Mucosa of rectum (tissue), 2 donors: ENCODE measurements around the gene GRB10.

Experiments used
- H3K27ac ChIP-seq, 2 donors: one replicate each; pipeline ENCODE4 v1.7.0; 2013; ENCODE audit warnings: inconsistent platforms in 2 of 2, low read depth in 2 of 2, low read length in 2 of 2
- H3K27me3 ChIP-seq, 2 donors: one replicate each; pipeline ENCODE4 v1.7.0; 2013; ENCODE audit warnings: low read length in 2 of 2; ENCODE audit not compliant: control insufficient read depth in 2 of 2, insufficient read depth in 2 of 2
- H3K36me3 ChIP-seq, 2 donors: one replicate each; pipeline ENCODE4 v1.7.0; 2013; ENCODE audit warnings: low read length in 2 of 2; ENCODE audit not compliant: control insufficient read depth in 2 of 2, insufficient read depth in 2 of 2
- H3K4me1 ChIP-seq, 2 donors: one replicate each; pipeline ENCODE4 v1.7.0; 2013; ENCODE audit warnings: low read length in 2 of 2, mild to moderate bottlenecking in 1 of 2; ENCODE audit not compliant: control insufficient read depth in 2 of 2, insufficient read depth in 2 of 2
- H3K4me3 ChIP-seq, 2 donors: one replicate each; pipeline ENCODE4 v1.7.0; 2013; ENCODE audit warnings: low read length in 2 of 2
- H3K9ac ChIP-seq, 2 donors: one replicate each; pipeline ENCODE4 v1.7.0; 2013; ENCODE audit warnings: low read length in 2 of 2, low read depth in 1 of 2, mild to moderate bottlenecking in 1 of 2
- H3K9me3 ChIP-seq, 2 donors: one replicate each; pipeline ENCODE4 v1.7.0; 2013; ENCODE audit warnings: low read length in 2 of 2; ENCODE audit not compliant: control insufficient read depth in 2 of 2
- donor health status: healthy.
- donor health status: Normal muscosa, but diverticular disease.

The GRB10 gene

GRCh38 chr7:50666124-50666496 is 116.6 kb downstream of the GRB10 start:
- H3K36me3 ChIP-seq = no peaks in the 10 kb centered on the region
- H3K27ac ChIP-seq = no peak overlapping the region
- H3K4me1 ChIP-seq = peaks cover 3% of the 10 kb centered on the region in 2 donors
- H3K9me3 ChIP-seq = no peaks in the 10 kb centered on the region
- H3K27me3 ChIP-seq = no peaks in the 10 kb centered on the region
- no peak overlapping the region for H3K4me3 ChIP-seq
- no peak overlapping the region for H3K9ac ChIP-seq

GRCh38 chr7:50665403-50666123 is 117.1 kb downstream of the GRB10 start:
- H3K4me1 ChIP-seq = peaks cover 3 to 7% of the 10 kb centered on the region in 2 donors
- H3K27me3 ChIP-seq = no peaks in the 10 kb centered on the region
- no peak overlapping the region for H3K9ac ChIP-seq
- H3K4me3 ChIP-seq = no peak overlapping the region
- no peak overlapping the region for H3K27ac ChIP-seq
- H3K9me3 ChIP-seq = no peaks in the 10 kb centered on the region
- H3K36me3 ChIP-seq = no peaks in the 10 kb centered on the region

GRCh38 chr7:50664937-50665336 is 117.8 kb downstream of the GRB10 start:
- H3K27me3 ChIP-seq = no peaks in the 10 kb centered on the region
- H3K36me3 ChIP-seq = no peaks in the 10 kb centered on the region
- H3K4me1 ChIP-seq = peaks cover 3 to 12% of the 10 kb centered on the region in 2 donors
- H3K9me3 ChIP-seq = no peaks in the 10 kb centered on the region
- H3K4me3 ChIP-seq = no peak overlapping the region
- no peak overlapping the region for H3K9ac ChIP-seq
- no peak overlapping the region for H3K27ac ChIP-seq

DNA sequence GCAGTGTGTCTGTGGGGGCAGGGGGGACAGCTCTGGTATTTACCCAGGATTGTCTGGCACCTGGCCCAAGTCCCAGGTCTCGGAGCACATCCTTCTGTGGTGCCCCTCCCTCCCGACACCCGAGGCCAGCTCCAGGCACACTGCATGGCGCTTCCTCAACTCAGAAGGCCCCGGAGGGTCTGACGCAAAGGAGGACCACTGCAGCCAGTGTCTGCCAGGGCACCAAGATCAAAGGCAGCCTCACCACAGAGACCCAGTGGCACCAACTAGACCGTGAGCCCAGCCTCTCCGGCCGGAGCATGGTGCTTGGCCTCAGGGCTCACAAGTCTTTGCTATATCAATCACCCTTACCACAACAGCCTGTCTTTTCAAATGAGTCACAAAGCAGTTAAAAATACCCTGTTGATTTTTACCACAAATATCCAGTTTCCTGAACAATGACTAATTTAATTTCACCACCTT is 118.2 kb downstream of the GRB10 start:
- Histone ChIP-seq H3K4me3 (no peak overlapping the region), H3K36me3 (no peaks in the 10 kb centered on the region), H3K27ac (no peak overlapping the region), H3K9me3 (no peaks in the 10 kb centered on the region), H3K9ac (no peak overlapping the region), H3K27me3 (no peaks in the 10 kb centered on the region), H3K4me1 (peaks cover 3 to 12% of the 10 kb centered on the region in 2 donors)

GRCh38 chr7:50663396-50664102 is 119.1 kb downstream of the GRB10 start:
- Histone ChIP-seq H3K9me3 (no peaks in the 10 kb centered on the region), H3K9ac (no peak overlapping the region), H3K4me1 (peaks cover 3 to 12% of the 10 kb centered on the region in 2 donors), H3K4me3 (no peak overlapping the region), H3K36me3 (no peaks in the 10 kb centered on the region), H3K27me3 (no peaks in the 10 kb centered on the region), H3K27ac (no peak overlapping the region)

GRCh38 chr7:50662996-50663395 is 119.7 kb downstream of the GRB10 start:
- Histone ChIP-seq H3K9ac (no peak overlapping the region), H3K4me1 (peaks cover 7 to 12% of the 10 kb centered on the region in 2 donors), H3K27ac (no peak overlapping the region), H3K36me3 (no peaks in the 10 kb centered on the region), H3K4me3 (no peak overlapping the region), H3K9me3 (no peaks in the 10 kb centered on the region), H3K27me3 (no peaks in the 10 kb centered on the region)

- no peaks in the 10 kb centered on the region for H3K9me3 ChIP-seq
- H3K4me1 ChIP-seq = peaks cover 7 to 14% of the 10 kb centered on the region in 2 donors
- H3K27me3 ChIP-seq = no peaks in the 10 kb centered on the region
- no peaks in the 10 kb centered on the region for H3K36me3 ChIP-seq
- H3K4me3 ChIP-seq = no peak overlapping the region
- no peak overlapping the region for H3K9ac ChIP-seq
- H3K27ac ChIP-seq = peak overlapping the region in 1 of 2 donors; percentile 1
Observed at GRCh38 chr7:50662041-50662694, 120.5 kb downstream of the GRB10 start.

DNA sequence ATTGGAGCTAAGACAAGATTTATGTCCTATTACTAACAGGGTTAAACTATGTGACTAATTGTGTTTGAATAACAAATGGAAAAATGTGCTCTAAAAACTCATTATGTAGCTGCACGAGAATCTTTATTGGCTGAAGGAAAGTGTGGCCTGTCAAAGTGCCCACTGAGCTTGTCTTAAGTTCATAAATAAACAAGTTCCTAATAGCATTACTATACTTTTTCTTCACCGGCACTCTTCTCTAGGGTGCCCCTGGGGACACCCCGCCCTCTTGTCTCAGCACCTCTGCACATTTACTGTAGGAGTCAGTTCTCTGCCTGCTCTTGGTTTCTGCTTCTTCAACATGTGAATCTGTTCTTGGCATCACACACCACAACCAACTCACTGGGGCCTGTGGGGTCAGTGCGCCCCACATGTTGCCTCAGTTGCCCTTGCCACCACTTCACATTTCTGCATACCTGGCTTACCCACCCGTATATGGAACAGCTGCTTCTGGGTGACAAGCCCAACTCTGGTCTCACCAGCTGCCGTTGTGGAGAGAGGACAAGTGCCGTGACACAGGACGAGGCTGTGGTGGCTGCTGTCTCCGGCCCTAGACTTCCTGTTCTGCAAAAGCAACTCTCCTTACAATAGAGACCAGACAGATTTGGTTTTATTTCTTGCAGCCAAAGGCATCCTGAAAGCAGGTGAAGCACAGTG is 121.2 kb downstream of the GRB10 start:
- peaks cover 7 to 14% of the 10 kb centered on the region in 2 donors for H3K4me1 ChIP-seq
- no peaks in the 10 kb centered on the region for H3K36me3 ChIP-seq

DNA sequence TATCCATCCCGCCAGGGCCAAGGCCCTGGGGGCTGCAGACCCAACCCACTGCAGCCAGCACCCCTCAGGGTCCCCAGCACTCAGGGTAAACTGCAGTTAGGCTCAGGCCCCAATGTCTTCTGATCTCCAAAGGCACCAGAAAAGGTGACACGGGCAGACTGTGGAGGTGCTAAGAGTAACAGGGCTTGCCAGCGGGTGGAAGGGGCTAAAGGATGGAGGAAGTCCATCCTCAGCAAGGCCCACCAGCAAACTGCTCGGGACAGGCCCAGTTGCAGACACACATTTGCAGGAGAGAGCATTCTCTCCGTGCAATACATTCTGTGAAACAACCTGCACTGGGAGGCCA is 121.9 kb downstream of the GRB10 start:
- Histone ChIP-seq H3K9ac (no peak overlapping the region), H3K27ac (no peak overlapping the region), H3K4me1 (peaks cover 9 to 14% of the 10 kb centered on the region in 2 donors), H3K4me3 (no peak overlapping the region), H3K27me3 (no peaks in the 10 kb centered on the region), H3K36me3 (no peaks in the 10 kb centered on the region), H3K9me3 (no peaks in the 10 kb centered on the region)

More for the DNA sequence above, 121.2 kb downstream of the GRB10 start:
- no peaks in the 10 kb centered on the region for H3K9me3 ChIP-seq
- H3K27me3 ChIP-seq = no peaks in the 10 kb centered on the region
- H3K4me3 ChIP-seq = no peak overlapping the region
- peak overlapping the region in 1 of 2 donors; percentile 1 for H3K27ac ChIP-seq
- H3K9ac ChIP-seq = no peak overlapping the region
